ENCODE data around the gene PCGF5. TPM values are rescaled to one million over a fixed set of nuclear protein-coding genes. Genes with fewer than 3 reads are reported as not detected.
A peak's percentile ranks its signal among the peaks of the same experiment; 100 is the strongest.

Gene PCGF5
- total and polyA plus RNA-seq, 10 of the 15 experiments (the other 5 are each of a cell fraction or from before 2014, with no cell fraction given): 33.2 to 79.7 (median 50.7) TPM

DNA sequence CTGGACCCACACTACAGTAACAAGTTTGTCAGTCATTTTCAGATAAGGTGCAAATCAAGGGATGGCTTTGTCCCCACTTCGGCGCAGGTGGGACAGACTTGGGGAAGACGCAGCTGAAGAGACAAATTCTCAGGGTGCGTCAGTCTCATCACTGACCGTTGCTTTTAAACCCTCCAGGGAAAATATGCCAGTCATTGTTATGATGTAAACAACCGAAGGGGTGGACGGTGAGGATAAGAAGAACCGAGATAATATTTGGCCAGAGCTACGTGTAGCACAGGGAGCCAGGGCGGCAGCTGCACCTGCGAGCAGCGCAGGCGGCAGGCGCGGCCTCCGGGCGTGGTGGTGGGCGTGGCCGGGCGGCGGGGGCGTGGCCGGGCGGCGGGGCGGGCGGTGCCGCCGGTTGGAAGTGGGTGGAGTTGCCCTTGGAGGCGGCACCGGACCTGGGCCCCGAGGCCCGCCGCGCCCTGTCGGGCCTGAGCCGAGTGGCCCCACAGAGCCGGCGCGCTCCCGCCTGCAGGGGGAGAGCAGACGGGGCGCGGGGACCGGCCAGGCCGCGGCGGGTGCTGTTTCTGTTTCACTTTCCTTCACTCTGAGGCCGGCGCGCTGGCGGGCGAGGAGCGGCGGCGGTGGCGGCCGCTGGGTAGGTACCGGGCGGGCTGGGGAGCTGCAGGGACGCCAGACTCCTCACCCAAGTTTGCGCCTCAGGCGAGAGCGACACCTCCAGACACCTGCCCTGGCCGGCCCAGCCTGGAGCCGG lies at the start of gene PCGF5 (continued):
- TF ChIP-seq, protein P1, sequence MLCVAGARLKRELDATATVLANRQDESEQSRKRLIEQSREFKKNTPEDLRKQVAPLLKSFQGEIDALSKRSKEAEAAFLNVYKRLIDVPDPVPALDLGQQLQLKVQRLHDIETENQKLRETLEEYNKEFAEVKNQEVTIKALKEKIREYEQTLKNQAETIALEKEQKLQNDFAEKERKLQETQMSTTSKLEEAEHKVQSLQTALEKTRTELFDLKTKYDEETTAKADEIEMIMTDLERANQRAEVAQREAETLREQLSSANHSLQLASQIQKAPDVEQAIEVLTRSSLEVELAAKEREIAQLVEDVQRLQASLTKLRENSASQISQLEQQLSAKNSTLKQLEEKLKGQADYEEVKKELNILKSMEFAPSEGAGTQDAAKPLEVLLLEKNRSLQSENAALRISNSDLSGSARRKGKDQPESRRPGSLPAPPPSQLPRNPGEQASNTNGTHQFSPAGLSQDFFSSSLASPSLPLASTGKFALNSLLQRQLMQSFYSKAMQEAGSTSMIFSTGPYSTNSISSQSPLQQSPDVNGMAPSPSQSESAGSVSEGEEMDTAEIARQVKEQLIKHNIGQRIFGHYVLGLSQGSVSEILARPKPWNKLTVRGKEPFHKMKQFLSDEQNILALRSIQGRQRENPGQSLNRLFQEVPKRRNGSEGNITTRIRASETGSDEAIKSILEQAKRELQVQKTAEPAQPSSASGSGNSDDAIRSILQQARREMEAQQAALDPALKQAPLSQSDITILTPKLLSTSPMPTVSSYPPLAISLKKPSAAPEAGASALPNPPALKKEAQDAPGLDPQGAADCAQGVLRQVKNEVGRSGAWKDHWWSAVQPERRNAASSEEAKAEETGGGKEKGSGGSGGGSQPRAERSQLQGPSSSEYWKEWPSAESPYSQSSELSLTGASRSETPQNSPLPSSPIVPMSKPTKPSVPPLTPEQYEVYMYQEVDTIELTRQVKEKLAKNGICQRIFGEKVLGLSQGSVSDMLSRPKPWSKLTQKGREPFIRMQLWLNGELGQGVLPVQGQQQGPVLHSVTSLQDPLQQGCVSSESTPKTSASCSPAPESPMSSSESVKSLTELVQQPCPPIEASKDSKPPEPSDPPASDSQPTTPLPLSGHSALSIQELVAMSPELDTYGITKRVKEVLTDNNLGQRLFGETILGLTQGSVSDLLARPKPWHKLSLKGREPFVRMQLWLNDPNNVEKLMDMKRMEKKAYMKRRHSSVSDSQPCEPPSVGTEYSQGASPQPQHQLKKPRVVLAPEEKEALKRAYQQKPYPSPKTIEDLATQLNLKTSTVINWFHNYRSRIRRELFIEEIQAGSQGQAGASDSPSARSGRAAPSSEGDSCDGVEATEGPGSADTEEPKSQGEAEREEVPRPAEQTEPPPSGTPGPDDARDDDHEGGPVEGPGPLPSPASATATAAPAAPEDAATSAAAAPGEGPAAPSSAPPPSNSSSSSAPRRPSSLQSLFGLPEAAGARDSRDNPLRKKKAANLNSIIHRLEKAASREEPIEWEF (IDR thresholded peaks at IDR 0.05; ENCODE audit: insufficient replicate concordance, low read depth, low read length): no peak
- TF ChIP-seq TARDBP (IDR thresholded peaks at IDR 0.05; ENCODE audit: borderline replicate concordance) (0 out of 2 replicates have a peak, but pooled peaks have one; percentile 28), NR2F1 (conservative IDR thresholded peaks at IDR 0.05) (peak; percentile 54; the same call in 1 of the 2 replicates), CEBPB (IDR thresholded peaks at IDR 0.05; ENCODE audit: borderline replicate concordance in 1 of 2, low read depth in 2 of 2, low read length in 2 of 2) (no peak), ZNF622 (IDR thresholded peaks at IDR 0.05) (no peak), MTA2 (IDR thresholded peaks at IDR 0.05; ENCODE audit: low read depth) (peak; percentile 23; the same call in 1 of the 2 replicates)
- TF ChIP-seq, protein P2, sequence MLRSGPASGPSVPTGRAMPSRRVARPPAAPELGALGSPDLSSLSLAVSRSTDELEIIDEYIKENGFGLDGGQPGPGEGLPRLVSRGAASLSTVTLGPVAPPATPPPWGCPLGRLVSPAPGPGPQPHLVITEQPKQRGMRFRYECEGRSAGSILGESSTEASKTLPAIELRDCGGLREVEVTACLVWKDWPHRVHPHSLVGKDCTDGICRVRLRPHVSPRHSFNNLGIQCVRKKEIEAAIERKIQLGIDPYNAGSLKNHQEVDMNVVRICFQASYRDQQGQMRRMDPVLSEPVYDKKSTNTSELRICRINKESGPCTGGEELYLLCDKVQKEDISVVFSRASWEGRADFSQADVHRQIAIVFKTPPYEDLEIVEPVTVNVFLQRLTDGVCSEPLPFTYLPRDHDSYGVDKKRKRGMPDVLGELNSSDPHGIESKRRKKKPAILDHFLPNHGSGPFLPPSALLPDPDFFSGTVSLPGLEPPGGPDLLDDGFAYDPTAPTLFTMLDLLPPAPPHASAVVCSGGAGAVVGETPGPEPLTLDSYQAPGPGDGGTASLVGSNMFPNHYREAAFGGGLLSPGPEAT (IDR thresholded peaks at IDR 0.05; ENCODE audit: low read depth): no peak

All from GM12878 (cell line).